ENCODE results near the gene PSMA5.

PSMA5 gene

DNA sequence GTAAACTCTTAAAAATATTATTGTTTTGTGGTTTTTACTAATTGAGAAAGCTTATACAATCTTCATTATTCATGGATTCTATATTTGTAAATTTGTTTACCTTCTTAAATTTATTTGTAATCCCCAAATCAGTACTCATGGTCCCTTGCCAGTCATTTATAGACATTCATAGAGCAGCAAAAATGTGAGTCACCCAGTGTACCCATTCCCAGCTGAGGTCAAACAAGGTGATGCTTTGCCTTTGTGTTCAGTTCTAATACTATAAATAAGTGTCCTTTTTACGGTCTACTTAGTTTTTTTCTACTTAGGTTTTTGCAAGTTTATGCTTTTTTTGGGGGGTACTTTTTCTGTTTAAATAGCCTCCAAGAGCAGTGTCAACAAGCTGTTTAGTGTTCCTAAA is 64.6 kb downstream of the PSMA5 start:
- DNase-seq: no peak

DNA sequence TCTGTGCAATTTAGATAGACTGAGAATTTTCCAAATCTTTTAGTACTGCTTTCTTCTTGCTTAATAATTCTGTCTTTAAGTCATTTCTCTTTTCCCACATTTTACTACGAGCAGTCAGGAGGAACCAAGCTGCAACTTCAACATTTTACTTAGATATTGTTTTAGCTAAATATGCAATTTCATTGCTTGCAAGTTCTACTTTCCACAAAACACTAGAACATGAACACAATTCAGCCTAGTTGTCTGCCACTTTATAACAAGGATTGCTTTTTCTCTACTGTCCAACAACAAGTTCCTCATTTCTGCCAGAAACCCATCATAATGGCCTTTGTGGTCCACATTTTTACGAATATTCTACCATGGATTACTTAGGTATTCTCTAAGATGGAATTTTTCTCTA is 65.2 kb downstream of the PSMA5 start:
- DNase-seq: no peak

DNA sequence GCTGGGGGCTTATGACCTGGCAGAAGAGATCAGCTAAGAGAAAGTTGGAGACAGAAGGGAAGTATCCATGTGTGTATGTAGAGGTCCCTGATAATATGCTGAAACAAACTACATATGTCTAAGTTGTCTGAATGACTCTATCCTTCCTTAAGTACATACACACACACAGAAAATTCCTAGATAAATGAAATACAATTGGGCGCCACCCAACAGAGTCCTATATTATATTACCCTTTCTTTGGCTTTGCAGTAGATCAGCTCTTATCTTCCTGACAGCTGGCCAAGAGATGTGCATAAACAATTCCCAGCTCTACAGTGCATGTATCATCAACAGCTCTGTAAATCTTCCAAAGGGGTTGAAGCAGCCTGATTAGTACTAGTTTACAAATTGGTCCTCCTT is 68.6 kb downstream of the PSMA5 start:
- DNase-seq: no peak

DNA sequence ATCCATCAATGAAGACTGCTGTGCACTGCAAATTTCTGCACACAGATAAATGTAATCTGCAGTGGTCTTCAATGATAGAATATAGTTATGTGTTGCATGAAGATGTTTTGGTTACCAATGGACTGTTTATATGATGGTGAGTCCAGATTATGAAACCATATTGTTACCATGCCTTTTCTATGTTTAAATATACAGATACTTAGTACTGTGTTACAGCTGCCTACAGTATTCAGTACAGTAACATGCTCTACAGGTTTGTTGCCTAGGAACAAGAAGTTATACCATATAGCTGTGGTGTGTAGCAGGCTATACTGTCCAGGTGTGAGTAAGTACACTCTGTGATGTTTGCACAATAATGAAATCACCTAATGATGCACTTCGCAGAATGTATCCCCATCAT is 69.3 kb downstream of the PSMA5 start:
- no peak for DNase-seq

DNA sequence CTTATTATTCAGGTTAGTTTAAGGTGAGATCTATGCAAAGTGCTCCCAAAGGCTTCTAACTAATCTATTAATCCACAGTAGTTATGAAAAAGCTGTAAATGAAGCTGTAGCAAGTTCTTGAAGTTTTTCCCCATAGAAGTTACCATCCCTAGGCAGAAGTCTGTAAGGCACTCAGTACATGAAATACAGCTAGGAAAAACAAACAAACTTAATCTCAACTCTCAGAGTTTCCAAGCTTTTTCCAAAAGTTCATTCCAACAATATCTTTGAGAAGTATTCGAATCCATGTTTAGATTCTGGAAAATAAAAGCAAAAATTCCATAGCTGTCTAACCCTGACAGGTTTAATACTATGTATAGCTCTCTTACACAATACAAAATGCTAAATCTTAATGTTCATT is 69.7 kb downstream of the PSMA5 start:
- DNase-seq: no peak

DNA sequence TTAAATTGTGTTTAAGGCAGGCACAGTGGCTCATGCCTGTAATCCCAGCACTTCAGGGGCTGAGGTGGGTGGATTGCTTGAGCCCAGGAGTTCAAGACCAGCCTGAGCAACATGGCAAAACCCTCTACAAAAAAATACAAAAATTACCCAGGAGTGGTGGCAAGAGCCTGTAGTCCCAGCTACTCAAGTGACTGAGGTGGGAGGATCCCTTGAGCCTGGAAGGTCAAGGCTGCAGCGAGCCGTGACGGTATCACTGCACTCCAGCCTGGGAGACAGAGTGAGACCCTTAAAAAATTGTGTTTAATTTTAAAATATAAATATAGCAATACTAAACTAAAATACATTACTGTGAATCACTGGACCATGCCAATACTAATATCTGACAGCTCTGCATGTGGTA is 71.3 kb downstream of the PSMA5 start:
- no peak for DNase-seq

DNA sequence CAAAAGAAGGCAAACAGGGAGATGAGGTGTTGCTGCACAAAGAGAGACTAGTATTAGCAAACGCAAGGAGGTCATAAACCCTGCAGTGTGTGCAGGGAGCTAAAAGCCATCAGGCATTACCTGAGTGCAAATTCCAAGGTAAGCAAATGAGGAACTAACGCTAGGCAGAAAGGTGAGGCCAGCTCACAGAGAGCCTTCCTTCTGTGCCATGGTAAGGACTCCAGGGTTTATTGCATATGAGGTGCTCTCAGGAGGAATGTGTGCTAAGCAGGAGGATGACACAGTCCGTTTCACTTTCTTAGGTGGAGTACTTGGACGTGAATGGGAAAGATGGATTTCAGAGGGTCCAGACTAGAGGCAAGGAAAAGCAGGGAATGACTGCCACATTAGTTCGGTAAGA is 74.8 kb downstream of the PSMA5 start:
- no peak for DNase-seq

DNA sequence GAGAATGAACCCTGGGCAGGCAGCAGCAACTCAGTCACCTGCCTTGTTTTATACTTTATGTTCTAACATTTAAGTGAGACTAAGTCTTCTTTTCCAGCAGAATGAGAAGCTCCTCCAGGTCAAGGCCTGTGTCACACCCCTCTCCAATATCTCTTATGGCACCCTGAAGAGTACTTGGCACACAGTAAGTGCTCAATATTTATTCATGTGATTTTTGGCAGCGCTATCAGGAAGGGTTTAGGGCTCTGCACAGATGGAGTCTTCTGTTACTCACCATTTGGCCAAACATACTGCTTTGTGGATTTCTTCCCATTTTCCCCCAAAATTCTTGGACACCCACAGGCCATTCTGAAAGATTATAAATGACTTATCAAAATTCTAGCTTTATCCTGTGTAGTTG is 75.6 kb downstream of the PSMA5 start:
- no peak for DNase-seq

DNA sequence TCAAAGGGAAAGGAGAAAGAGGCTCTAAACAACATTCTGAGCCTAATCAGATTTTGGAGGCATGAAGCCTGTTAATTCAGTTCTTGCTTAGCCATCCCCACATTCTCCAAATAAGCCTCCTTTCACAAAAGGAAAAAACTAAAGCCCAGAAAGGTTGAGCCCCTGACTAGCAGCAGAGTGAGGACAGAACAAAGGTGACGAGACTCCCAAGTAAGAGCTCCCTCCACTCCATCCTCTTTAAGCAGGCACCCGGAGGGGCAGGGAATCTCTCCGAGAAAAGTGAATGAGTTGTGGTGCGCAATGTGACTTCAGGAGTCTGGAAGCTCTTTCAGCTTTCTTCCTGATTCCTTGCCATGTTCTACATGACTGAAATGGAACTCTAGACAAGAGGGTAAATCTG is 76.1 kb downstream of the PSMA5 start:
- no peak for DNase-seq

Data from SIG-M5 (cell line).